Fibroblast of gingiva (primary cell): Measurements from ENCODE around the gene G6PC3.

Experiments used
- DNase-seq: peaks from one replicate; pipeline ENCODE4 v3.0.0-alpha.2; 2011; ENCODE audit warnings: low read depth

The G6PC3 gene

DNA sequence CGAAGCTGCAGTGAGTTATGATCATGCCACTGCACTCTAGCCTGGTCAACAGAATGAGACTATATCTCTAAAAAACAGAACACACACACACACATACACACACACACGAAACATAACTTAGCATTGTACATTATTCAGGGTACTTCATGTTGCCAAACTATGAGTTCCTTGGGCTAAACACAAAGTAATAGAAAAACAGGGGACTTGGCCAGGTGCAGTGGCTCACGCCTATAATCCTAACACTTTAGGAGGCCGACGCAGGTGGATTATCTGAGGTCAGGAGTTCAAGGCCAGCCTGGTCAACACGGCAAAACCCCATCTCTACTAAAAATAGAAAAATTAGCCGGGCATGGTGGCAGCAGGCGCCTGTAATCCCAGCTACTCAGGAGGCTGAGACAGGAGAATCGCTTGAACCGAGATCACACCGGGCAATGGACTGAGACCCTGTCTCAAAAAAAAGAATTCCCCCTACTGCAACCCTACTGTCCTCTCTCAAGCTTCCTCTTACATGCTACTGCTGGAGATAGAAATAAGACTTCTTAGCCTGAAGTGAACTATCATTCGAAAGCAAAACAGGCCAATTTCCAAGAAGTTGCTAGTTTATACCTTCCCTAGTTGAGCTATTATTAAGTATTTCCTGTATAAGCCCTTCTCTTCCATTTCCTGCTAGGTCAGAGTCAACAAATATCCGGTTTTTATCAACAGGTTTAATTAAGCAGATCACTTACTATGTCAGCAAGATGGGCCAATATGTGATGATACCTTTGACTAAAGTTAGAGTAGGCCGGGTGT, 11.2 kb upstream of the G6PC3 start:
- no peak for DNase-seq

DNA sequence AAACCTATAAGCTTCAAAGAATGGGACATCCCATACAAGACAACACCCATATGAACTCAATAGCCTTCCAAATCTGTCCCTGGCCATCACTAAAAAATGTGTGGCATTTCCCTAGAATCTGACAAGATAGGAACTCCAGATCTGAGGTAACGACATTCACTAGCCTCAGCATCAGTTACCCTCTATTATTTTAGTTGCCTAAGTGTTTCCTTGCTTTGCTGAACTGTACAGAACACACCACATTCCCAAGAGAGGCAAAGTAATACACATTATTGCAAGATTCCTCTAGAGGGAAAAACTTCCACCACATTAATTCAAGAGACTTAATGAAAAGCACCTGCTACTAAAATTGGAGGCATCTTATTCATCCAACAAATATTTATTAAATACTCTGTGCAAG, 9.1 kb upstream of the G6PC3 start:
- peak; percentile 93 for DNase-seq

DNA sequence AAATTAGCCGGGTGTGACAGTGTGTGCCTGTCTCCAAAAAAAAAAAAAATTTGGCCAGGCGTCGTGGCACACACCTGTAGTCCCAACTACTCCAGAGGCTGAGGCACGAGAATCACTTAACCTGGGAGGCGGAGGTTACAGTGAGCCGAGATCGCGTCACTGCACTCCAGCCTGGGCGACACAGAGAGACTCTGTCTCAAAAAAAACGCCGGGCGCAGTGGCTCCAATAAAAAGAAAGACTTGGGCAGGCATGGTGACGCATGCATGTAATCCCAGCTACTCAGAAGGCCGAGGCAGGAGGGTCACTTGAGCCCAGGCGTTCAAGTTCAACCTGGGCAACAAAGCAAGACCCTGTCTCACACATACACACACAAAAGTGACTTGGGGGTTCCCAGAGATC, 7.7 kb upstream of the G6PC3 start:
- no peak for DNase-seq

DNA sequence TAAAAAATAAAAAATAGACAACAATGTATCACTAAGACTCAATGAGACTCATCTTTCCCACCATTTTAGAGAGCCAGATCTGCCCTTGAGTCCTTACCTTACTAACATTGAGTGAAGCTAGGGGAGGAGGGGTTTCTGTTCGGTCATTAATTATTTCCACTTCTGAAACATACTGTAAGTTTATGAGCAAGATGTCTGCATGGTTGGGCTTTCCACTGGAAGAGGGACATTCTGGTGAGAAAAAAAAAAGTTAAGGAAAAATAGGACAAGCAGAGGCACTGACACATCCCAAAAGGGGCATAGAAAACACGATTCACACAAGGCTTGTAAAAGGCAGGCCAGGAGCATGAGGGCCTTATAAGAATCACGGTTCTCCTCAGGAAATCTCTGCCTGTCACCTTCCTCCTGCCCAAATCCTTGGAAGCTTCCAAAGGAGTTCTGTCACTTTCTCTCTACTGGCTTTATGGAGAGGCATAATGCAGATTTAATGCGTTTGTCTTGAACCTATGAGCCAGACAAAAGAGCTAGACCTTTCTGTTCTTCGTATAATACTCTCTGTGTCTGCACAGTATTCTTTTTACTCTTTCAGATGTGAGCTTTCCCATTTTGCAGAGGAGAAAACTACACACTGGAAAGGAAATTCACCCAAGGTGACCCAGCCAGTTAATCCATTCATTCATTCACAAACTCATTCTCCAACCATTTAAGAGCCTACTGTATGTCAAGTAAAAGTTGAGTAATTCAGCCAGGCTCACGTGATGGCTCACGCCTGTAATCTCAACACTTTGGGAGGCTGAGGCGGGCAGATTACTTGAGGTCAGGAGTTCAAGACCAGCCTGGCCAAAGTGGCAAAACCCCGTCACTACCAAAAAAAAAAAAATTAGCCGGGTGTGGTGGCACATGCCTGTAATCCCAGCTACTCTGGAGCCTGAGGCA, 6.6 kb upstream of the G6PC3 start:
- no peak for DNase-seq

DNA sequence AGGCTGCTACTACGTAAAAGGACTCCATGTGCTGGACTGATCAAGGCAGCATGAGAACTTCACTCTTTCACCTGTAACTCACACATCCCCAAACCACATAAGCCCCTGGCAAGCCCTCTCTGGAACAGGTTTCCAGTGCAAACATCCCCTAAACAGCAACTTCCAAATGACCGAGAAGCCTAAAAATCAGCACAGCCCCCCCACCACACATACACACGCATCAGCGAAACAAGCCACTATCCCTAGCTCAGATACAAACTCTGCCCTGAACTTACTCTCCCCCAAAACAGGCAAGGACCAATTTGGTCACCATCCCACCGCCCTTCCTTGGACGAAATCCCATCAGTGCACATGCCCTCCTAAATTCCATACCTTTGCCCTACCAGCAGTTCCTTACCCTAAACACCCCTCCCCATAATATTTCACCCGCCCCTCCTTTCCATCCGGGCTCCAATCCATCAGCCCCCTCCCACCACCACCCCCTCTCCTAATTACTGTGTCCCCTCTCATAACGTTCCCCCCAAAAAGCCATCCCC, 4.8 kb upstream of the G6PC3 start:
- no peak for DNase-seq

DNA sequence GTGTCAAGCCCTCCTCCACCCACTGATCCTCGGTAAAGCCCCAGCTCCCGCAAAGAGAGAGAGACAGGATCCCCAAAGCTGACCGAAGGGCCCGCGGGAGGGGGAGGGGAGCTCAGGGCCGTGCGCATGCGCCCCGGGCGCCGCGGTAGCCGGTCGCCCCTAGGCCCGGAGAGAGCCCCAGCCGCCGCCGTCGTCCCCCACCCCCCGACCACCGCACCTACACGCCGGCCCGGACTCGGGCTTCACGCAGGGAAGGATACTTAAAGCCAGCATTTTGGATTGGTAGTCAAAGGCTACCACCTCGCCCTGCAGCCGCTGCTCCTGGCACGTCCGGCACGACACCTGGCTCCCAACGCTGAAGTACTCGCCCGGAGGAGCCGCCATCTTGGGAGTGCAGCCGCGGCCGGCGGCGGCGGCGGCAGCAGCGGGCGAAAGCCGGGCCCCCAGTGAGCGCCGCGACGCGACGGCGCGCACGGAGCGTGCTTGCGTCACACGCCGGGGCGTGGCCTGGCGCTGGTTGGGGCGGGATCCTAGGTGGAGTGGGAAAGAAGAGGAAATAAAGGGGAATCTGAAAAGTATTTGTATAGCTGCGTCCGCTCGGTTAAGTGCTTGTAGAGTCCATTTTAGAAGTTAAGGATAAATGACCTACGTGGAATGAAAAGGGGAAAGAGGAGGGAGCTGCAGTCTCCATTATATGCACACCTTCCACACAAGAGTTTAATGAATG, 4.2 kb upstream of the G6PC3 start, which contains the start of gene LSM12:
TSS of gene LSM12 (minus strand) at position 468 of the 727 bp plus-strand sequence. CDS start at position 384, 84 bp downstream.
- peak; percentile 86 for DNase-seq

DNA sequence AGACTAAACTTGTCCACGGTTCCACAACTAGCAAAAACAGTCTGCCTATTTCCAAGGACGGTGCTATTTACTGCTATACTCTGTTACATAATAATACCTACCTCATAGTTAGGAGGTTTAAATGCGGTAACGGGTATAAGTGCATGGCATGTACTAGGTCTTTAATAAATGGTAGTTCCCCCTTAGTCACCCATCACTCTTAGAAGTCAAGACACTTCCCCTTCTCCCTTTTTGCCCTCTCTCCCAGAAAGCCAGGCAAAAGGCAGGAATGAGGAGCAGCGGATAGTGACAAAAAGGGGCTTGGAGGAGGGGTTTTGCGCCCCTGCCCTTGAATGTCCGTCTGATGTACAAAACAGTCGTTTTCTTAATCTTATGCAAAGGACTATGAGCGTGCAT, 3.0 kb upstream of the G6PC3 start:
- no peak for DNase-seq

DNA sequence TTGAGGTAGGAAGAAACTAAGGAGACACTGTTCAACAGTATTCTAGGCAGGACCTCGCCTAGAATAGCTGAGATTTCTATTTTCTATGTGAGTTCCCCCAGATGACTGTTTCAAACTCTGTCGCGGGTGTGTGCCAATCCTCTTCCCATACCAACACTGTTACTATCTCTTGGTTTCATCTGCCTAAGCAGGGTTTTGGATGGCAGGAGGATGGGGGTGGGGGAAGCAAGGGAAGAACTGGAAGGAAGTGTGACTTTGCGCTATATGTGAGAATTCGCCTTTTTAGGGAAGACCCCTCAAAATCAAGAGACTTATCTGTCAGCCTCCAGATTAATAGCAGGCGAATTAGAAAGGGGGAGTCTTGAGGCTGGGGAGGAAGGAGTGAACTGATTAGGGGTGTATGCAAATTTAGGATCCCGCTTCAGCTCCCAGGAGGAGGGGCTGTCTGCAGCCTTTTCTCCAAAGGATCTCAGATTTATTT, 521 bp upstream of the G6PC3 start:
- DNase-seq, result no peak

DNA sequence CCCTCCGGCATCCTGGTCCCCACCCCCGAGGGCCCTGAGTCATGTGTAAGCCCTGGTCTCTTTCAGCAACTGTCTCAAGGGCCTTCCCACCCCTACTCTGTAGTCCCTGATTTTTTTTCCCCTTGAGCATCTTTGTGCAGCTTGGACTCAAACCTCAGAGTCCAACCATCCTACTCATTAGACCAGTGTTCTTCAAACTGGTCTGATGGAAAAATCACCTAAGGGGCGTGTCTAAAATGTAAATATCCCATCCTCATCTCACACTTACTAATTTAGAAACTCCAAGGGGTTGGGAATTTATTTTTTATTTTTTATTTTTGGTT, 624 bp downstream of the G6PC3 start:
- DNase-seq, result no peak

DNA sequence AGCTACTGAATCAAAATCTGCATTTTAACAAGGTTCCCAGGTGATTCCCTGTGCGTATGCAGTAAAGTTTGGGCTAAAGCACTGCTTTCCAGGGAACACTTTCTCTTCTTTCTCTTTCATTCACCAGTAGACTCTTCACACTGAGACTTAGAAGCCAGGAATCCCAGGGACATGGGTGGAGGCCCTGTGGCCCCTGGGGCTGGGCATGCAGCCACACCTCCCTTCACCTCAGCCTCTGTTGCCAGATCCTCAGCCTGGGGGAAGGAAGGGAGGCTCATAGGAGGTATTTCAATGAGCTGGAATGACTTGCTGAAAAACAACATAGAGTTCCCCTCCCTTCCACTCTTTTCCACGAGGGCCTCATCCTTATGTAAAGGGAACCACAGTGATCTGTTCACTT, 1.2 kb downstream of the G6PC3 start:
- no peak for DNase-seq

DNA sequence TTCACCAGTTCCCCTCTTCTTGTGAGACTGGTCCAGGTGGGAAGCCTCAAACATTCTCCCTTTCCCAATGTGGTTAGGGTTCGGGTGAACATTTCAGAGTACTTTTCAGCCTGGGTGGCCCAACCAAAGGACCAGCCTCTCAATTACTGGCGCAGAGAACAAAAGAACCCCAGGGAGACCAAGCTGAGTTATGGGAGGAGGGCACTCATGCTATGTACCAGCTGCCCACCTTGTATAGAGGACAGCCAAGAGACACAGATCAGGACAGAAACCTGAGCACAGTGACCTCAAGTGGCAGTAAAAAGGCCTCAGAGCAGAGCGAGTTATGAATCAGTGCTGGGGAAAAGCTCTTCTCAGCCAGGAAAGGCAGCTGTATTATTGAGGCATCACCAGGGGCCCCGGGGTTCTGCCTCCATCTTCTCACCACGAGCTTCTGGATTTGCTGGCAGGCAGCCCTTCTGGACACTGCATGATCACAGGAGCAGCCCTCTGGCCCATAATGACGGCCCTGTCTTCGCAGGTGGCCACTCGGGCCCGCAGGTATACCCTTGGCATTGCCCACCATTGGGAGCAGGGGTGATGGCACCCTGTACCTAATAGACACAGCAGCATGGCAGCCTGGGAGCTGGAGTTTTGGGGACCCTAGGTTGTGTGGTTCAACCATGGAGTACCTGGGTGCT, 3.8 kb downstream of the G6PC3 start:
- no peak for DNase-seq

DNA sequence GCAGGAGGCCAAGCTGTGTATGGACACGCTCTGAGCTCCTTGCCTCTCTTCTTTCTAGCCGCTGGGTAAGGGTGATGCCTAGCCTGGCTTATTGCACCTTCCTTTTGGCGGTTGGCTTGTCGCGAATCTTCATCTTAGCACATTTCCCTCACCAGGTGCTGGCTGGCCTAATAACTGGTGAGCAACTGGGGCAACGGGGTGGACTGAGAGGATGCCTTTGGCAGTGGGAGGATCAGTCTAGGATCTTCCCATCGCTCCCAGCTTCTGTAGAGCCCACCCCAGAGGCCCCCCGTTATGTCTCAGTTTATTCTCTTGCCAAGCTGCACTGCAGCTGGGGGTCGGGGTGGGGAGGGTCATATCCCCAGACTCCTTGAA, 4.4 kb downstream of the G6PC3 start:
- DNase-seq, result no peak

DNA sequence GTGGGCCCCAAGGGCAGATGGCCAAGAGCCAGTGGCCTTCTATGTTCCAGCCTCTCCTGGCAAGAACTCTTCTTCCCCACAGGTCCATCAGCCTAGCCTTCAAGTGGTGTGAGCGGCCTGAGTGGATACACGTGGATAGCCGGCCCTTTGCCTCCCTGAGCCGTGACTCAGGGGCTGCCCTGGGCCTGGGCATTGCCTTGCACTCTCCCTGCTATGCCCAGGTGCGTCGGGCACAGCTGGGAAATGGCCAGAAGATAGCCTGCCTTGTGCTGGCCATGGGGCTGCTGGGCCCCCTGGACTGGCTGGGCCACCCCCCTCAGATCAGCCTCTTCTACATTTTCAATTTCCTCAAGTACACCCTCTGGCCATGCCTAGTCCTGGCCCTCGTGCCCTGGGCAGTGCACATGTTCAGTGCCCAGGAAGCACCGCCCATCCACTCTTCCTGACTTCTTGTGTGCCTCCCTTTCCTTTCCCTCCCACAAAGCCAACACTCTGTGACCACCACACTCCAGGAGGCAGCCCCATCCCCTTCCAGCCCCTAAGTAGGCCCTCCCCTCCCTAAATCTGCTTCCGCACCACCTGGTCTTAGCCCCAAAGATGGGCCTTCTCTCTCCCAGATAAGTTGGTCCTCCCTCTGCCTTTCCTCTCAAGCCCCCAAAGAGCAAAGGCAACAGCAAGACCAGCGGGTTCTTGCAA, 5.2 kb downstream of the G6PC3 start:
- DNase-seq, result no peak

DNA sequence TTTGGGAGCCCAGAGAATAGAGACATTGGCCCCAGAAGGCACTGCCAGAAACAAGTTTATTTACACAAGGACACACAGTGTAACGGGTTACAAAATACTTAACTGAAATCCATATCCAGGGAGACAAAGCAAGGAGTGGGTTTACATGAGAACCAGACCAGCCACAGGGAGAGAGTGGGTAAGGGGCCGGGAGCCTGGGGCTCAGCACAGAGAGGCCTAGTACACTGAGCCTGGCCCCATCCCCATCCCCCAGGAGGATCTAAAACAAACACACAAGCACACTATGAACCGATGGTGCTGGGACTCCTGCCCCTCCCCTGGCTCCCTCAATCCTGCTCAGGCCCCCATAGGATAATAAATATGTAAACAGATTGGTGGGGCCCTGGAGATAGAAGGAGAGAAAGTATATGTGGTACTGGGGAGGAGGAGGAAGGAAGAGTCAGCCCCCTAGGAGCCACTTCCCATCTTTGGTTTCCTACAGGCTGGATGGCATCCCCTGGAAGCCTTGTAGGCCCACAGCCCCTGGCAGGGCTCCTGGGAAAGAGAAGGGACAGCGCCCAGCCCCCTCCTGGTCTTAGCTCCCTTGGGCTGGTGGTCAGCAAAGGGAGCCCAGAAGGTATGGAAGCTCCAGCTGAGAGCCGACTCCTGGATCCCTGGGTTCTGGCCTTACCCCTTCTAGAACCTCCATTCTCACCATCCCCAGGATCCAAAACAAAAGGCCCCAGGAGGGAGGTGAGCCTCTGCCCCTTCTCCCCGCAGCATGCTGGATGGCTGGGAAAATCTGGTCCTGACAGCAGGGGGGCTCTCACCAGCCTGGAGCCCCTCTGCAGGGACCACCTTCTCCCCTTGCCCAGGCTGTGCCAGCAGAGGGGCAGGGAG, 6.4 kb downstream of the G6PC3 start:
- DNase-seq, result peak; percentile 62

DNA sequence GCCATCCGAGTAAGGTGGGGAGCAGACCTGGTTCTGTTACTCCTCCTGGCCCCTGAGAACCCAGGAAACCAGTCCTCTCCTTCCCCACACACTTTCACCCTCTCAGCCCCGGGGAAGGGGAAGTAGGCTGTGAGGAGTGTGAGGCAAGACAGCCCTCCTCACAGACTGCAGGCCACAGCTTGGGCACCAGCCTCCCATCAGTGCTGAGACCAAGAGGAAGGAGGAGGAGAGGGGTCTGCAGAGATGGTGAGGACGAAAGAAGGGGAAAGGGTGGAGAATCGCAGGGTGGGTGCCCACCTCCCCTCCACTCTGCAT, 7.0 kb downstream of the G6PC3 start:
- DNase-seq, result no peak

DNA sequence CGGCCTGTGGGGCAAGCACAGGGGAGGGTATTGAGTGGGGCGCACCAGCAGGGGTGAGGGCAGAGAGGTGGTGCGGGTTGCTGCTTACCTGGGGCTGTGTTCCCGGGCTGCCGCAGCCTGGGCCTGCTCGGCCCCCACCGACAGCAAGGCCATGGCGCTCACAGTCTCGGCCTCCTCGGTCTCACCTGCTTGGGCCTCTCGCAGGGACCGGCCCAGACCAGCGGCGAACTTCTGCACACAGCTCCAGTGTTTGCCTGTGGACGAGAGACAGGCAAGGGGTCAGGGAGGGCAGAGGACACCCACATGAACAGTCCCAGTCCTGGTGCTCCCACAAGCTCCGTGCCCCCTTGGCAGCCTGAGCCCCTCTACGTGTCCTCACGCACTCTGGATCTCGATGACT, 7.9 kb downstream of the G6PC3 start:
- no peak for DNase-seq

DNA sequence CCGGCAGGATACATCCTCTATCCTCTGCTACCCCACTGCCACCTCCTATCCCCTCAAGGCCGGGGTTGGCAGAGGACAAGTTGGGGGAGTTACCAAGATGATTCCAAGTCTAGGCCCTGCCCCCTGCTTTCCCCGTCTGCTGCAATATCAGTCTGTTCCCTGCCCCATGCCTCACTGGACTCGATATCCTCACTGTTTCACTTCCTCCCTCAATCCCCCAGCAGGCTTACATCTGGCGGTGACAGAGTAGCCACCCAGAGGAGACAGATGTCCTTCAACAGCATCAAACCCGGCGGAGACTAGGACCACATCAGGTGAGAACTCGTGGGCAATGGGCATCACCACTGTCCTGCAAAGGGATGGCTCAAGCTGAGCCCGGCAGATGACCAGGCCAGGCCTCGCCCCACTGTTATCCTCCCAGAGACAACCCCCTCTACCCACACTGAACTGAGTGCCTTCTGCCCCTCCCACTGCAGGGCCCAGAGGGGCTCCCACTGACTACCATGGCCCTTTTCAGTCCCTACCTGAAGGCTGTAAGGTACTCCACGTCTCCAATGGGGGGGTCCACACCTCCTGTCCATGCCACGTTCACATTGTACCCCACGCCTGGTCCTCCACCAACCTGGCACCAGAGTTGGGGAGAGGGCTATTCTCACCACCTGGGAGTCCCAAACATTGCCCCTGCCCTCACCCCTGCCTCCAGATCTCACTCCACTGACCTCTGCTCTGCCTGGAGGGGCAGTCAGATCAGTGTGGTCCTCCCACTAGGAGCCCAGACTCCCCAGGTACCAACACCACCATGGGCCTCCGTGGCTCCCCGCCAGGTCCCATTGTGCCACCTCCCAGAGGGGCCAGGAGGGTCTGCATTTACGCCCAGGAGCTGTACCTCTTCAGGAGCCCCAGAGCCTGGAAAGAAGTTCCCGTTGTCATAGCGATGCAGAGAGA, 9.6 kb downstream of the G6PC3 start:
- DNase-seq, result no peak

DNA sequence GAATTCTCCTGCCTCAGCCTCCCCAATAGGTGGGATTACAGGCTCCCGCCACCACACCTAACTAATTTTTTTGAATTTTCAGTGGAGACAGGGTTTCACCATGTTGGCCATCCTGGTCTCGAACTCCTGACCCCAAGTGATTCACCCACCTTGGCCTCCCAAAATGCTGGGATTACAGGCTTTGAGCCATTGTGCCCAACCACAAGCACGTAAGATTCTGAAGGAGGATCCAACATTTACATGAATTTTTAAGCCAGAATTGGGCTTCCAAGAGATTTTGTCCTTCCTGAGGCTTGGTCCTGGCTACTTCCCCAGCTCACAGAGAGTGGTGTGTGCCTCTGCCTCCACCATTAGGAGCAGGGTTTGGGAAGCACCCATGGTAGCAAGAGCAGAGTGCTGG, 11.1 kb downstream of the G6PC3 start:
- DNase-seq, result no peak
